Measurements from ENCODE around the gene XPO1.
"Not testable (repeated sequence)": the region's sequence is repeated elsewhere in the genome, so short reads cannot be mapped to it uniquely, and the experiment has no call there.

Gene XPO1

GRCh38 chr2:61530749-61531148 lies 7.4 kb downstream of the XPO1 start:
- no peak for DNase-seq

GRCh38 chr2:61529944-61530735 lies 8.0 kb downstream of the XPO1 start:
- DNase-seq = no peak

GRCh38 chr2:61520261-61520660 lies 17.9 kb downstream of the XPO1 start:
- DNase-seq = no peak

- DNase-seq = no peak
Observed at GRCh38 chr2:61512768-61513398, 25.3 kb downstream of the XPO1 start.

GRCh38 chr2:61510674-61511671 lies 27.2 kb downstream of the XPO1 start:
- DNase-seq = no peak

- DNase-seq = no peak
Observed at GRCh38 chr2:61504949-61505348, 33.2 kb downstream of the XPO1 start.

- DNase-seq = no peak
Observed at GRCh38 chr2:61499060-61499459, 39.1 kb downstream of the XPO1 start.

- no peak for DNase-seq
Observed at GRCh38 chr2:61493523-61493942, 44.6 kb downstream of the XPO1 start.

- no peak for DNase-seq
Observed at GRCh38 chr2:61492476-61492875, 45.7 kb downstream of the XPO1 start.

GRCh38 chr2:61485281-61485680 lies 52.9 kb downstream of the XPO1 start:
- DNase-seq = no peak

- no peak for DNase-seq
Observed at GRCh38 chr2:61478086-61478485, 60.1 kb downstream of the XPO1 start.

- DNase-seq = not testable (repeated sequence)
Observed at GRCh38 chr2:61476929-61477589, 61.1 kb downstream of the XPO1 start.

- no peak for DNase-seq
Observed at GRCh38 chr2:61471905-61472805, 66.0 kb downstream of the XPO1 start.

- DNase-seq = peak; percentile 80 to 95 (median 91)
Observed at GRCh38 chr2:61470965-61471904, 66.9 kb downstream of the XPO1 start, which contains the start of gene USP34. TSS of gene USP34 (minus strand) at chr2:61471087. CDS start at chr2:61470692, 395 bp downstream.

- DNase-seq = peak; percentile 74 to 78 (median 74)
Observed at GRCh38 chr2:61470122-61470951, 67.8 kb downstream of the XPO1 start.

GRCh38 chr2:61469424-61470121 lies 68.6 kb downstream of the XPO1 start:
- no peak for DNase-seq

GRCh38 chr2:61468231-61468630 lies 69.9 kb downstream of the XPO1 start:
- not testable (repeated sequence) for DNase-seq

GRCh38 chr2:61465045-61465444 lies 73.1 kb downstream of the XPO1 start:
- no peak for DNase-seq

Data from activated CD4-positive, CD25-positive, alpha-beta regulatory T cell (primary cell).